KOPT-K1 (cell line): ENCODE measurements around the gene PGGHG.
A peak's percentile ranks its signal among the peaks of the same experiment; 100 is the strongest.
"Not testable (repeated sequence)": the region's sequence is repeated elsewhere in the genome, so short reads cannot be mapped to it uniquely, and the experiment has no call there.

Experiments used
- H3K27ac ChIP-seq: fragments of 200-600 bp; sonication (generic); 2 replicates; pipeline ENCODE4 v1.5.1; 2016; ENCODE audit warnings: antibody characterized with exemption, mild to moderate bottlenecking, low read depth, low read length; ENCODE audit not compliant: poor library complexity, severe bottlenecking
- H3K36me3 ChIP-seq: fragments of 200-600 bp; sonication (generic); 2 replicates; pipeline ENCODE4 v1.5.1; 2017; ENCODE audit warnings: antibody characterized with exemption, mild to moderate bottlenecking, low read length, moderate library complexity; ENCODE audit not compliant: insufficient read depth
- H3K9me3 ChIP-seq: fragments of 200-600 bp; sonication (generic); 2 replicates; pipeline ENCODE4 v1.5.1; 2017; ENCODE audit warnings: antibody characterized with exemption, low read length, mild to moderate bottlenecking; ENCODE audit not compliant: insufficient read depth, poor library complexity, severe bottlenecking

Gene PGGHG

DNA sequence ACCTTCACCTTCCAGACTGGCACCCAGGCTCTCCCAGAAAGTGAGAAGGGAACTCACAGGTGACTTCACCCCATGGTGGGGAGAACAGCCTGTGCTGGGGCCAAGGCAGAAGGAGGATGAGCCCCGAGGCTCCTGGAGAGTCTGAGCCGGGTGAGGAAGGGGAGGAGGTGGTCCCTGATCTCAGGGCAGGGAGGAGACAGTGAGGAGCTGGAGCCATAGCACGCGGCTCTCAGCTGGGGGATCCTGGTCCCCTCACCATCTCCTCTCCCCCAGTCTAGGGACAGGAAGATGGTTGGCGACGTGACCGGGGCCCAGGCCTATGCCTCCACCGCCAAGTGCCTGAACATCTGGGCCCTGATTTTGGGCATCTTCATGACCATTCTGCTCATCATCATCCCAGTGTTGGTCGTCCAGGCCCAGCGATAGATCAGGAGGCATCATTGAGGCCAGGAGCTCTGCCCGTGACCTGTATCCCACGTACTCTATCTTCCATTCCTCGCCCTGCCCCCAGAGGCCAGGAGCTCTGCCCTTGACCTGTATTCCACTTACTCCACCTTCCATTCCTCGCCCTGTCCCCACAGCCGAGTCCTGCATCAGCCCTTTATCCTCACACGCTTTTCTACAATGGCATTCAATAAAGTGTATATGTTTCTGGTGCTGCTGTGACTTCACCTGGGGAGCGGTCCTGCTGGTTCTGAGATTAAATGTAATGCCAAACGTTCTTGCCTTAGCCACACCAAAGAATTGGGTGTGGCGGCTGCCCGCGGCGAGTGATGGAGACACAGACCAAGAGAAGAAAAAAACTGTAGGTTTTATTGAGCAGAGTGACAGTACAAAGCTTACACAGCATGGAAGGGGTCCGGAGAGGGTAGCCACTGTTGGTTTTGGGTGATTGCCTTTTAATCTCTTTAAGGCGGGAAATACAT is 20.1 kb downstream of the PGGHG start:
- H3K27ac ChIP-seq, result peak overlapping the region; percentile 30
- H3K9me3 ChIP-seq, H3K36me3 ChIP-seq: not testable (repeated sequence)

DNA sequence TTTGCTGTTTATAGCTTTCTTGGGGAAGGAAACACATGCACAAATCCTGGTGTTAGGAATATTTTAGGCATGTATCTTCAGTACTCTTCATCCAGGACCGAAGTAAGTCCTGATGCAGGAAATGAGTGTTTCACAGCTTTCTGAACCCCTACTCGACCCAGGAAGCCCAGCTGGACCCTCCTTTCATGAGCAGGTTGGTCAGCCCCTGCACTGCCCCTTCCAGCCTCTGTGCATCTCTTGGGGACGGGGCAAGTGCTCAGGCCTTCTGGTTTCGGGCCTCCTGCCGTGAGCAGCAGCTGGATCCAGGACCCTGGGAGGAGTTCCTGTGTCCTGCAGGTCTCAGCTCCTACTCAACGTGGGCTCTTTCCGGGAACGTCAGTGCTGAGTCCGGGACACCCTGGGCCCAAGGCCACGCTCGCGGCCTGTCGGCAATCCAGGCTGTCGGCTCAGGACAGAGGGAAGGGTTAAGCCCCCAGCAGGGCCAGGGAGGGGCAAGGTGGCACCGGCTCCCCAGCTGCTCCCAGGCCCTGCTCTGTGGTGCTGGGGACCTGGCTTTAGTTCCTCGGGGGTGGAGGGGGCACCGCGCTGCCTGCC is 21.1 kb downstream of the PGGHG start:
- not testable (repeated sequence) for H3K9me3 ChIP-seq, H3K36me3 ChIP-seq
- peak overlapping the region; percentile 37 for H3K27ac ChIP-seq

DNA sequence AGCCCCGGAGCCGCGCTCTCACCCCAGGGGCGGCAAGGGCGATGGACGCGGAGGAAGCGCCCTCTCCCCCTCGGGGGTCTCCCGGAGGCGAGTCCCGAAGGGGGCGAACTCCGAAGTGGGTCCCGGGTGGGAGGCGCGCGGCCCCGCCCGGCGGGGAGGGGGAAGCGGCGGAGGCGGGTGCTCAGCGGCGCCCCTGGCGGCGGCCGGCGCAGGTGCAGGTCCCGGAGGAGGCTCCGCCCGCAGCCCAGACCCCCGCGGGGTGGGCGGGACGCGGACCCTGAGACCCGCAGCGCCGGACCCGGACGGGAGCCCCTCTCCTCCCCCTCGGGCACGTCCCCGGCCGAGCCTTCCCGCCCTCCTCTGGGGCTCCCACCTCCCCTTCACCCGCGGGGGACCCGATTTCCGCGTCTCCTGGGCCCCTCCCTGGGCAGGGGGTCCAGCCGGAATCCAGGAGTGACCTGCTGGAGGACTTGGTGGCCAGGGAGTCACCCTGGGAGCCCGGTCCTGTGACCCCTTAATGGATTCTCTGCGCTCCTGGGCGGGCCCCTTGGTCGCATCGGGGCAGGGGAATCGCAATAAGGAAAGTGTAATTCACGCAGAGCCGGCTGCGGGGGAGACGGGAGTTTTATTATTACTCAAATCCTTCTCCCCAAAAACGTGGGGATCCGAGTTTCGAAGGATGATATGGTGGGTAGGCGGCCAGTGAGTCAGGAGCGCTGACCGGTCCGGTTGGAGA is 22.3 kb downstream of the PGGHG start:
- peak overlapping the region; percentile 99 for H3K27ac ChIP-seq
- H3K36me3 ChIP-seq, result peaks cover 11% of the 10 kb centered on the region; the same call in 1 of the 2 replicates
- not testable (repeated sequence) for H3K9me3 ChIP-seq

DNA sequence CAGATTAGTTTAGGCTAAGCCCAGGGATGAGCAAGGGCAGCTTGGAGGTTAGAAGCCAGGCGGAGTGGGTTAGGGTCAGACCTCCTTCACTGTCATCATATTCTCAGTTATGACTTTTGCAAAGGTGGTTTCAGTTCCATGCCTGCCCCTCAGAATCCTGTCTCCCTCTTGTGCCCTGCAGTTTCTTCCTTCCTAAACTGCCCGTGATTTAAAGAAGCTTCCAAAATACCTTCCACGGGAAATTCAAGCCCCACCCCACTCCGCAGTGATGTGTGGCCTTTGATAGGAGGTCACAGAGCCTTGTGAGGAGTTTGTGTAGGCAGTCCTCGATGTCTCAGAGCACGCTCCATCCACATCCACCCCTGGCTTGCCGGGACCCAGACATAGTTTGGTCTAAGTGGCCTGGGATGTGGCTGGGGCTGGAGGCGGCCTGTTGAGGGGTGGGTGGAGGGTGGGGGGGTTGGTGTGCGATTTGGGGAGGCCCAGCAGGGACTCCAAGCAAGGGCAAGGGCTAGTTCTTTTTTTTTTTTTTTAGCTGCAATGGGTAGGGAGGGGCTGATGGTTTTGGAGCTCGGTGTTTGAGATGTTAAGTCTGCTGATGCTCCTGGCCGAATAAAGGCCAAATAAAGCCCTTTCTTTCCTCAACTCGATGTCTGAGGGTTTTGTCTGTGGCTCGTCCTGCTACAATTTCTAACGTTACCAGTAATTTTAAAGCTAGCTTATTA is 23.3 kb downstream of the PGGHG start:
- Histone ChIP-seq H3K27ac (peak overlapping the region; percentile 99), H3K36me3 (peaks cover 16% of the 10 kb centered on the region), H3K9me3 (no peaks in the 10 kb centered on the region)

DNA sequence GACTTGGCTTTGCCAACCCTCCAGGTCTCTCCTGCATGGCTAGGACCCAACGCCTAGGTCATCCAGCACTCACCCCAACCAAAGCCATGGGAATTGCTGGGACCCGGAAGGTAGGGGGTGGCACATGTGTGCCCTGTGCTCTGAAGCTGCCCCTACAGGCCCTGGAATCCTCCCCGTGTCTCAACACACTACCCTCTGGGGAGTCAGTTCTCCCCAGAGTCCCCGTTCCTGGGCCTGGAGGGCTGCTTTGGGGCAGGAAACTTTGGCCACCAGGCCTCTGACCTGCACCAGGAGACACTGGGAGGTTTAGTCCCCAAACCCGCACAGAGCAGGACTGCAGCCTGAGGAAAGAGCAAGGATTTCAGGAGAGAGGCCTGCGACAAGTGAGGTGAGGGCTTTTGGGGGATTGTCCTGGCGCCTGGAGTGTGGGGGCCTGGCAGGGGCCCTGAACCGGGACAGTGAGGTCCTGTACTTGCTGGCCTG is 24.4 kb downstream of the PGGHG start:
- Histone ChIP-seq H3K36me3 (peaks cover 16% of the 10 kb centered on the region), H3K9me3 (no peaks in the 10 kb centered on the region), H3K27ac (peak overlapping the region; percentile 99)

DNA sequence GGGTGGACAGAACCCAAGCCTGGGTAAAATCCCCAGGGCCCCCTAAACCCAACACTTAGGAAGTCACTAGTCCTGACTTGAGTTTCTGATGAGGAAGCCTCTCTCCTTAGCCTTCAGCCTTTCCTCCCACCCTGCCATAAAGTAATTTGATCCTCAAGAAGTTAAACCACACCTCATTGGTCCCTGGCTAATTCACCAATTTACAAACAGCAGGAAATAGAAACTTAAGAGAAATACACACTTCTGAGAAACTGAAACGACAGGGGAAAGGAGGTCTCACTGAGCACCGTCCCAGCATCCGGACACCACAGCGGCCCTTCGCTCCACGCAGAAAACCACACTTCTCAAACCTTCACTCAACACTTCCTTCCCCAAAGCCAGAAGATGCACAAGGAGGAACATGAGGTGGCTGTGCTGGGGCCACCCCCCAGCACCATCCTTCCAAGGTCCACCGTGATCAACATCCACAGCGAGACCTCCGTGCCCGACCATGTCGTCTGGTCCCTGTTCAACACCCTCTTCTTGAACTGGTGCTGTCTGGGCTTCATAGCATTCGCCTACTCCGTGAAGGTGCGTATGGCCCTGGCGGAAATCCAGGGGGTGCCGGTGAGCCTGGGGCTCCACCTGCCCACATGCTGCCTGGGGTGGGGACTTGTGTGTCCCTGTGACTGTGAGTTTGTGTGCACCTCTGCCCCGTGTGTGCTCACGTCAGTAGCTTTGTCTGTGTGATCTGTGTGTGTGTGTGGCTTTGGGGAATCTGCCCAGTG is 25.0 kb downstream of the PGGHG start, which contains the start of gene IFITM1:
IFITM1 (plus strand) TSS at position 254 of the 767 bp plus-strand sequence; CDS start at position 385, 131 bp downstream.
- no peaks in the 10 kb centered on the region for H3K9me3 ChIP-seq
- H3K36me3 ChIP-seq, result peaks cover 16% of the 10 kb centered on the region
- peak within 1 kb of the TSS; percentile 99 for H3K27ac ChIP-seq

DNA sequence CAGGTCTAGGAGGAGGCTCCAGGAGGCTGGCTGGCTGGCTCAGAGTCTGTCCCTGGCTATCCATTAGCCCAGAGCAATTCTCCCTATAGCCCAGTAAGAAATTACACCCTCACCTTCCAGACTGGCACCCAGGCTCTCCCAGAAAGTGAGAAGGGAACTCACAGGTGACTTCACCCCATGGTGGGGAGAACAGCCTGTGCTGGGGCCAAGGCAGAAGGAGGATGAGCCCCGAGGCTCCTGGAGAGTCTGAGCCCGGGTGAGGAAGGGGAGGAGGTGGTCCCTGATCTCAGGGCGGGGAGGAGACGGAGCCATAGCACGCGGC is 25.6 kb downstream of the PGGHG start:
- not testable (repeated sequence) for H3K9me3 ChIP-seq
- Histone ChIP-seq H3K36me3 (peaks cover 16% of the 10 kb centered on the region), H3K27ac (peak overlapping the region; percentile 99)

DNA sequence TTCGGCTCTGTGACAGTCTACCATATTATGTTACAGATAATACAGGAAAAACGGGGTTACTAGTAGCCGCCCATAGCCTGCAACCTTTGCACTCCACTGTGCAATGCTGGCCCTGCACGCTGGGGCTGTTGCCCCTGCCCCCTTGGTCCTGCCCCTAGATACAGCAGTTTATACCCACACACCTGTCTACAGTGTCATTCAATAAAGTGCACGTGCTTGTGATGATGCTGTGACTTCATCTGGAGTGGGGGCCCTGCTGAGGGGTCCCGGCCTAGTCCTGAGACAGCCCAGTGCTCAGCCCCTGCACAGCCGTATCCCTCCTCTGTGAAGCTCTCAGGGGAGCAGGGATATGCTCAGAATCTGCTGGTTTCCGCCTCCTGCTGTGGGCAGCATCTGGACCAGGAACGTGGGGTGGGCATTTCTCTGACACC is 26.1 kb downstream of the PGGHG start:
- Histone ChIP-seq H3K27ac (peak overlapping the region; percentile 99), H3K9me3 (no peaks in the 10 kb centered on the region), H3K36me3 (peaks cover 16% of the 10 kb centered on the region)

DNA sequence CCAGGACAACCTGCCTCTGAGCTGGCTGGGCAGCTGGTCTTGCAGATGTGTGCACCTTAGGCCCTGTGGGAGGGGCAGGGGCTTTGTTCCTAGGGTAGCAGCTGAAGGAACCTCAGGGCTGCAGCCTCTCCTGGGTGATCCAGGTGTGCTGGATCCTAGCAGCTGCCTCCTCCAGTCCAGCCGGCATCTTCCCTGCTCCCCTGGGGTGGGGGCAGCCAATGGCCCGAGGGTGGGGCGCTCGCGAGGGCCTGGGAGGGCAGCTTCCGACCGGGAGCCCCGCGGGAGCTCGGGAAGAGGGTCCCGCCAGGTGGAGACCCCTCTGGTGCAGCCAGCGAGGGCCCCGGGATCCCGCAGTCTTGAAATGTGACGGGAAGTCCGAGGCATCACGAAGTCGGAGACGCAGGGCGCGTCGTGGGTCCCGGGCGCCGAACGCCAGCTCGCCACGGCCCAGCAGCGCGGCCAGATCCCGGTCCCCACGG is 26.6 kb downstream of the PGGHG start:
- peak overlapping the region; percentile 99 for H3K27ac ChIP-seq
- peaks cover 16% of the 10 kb centered on the region for H3K36me3 ChIP-seq

DNA sequence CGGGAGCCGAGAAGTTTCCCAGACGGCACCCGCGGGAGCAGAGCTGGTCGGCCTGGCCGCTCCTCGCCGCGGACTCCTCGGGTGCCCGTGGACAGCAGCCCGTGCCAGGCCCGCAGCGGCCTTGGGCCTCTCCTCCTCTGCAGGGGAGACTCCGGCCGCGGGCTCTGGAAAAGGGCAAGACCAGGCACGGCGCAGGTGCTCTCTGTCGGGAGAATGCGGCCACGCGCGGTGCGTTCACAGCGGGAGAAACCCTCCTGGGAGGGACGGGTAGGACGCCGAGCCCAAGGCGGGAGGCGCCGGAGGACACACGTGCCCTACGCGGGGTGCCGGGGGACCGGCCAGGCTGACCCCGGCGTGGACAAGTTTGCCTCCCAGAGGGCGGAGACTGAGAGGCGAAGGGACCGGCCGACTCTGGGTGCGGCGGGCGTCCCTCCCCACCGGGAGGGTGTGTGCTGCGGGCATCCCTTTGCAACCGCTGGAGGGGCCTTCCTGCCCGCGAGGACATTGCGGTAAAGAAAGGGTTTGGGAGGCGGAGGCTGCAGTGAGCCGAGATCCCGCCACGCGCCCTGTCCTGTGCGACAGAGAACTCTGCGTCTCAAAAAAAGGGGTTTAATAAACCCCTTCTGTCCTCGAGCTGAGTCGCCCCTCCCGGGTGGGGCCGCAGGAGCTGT is 27.2 kb downstream of the PGGHG start:
- no peaks in the 10 kb centered on the region for H3K9me3 ChIP-seq
- peaks cover 16% of the 10 kb centered on the region for H3K36me3 ChIP-seq
- H3K27ac ChIP-seq, result peak overlapping the region; percentile 99

More for the DNA sequence above, 26.6 kb downstream of the PGGHG start:
- H3K9me3 ChIP-seq, result no peaks in the 10 kb centered on the region

DNA sequence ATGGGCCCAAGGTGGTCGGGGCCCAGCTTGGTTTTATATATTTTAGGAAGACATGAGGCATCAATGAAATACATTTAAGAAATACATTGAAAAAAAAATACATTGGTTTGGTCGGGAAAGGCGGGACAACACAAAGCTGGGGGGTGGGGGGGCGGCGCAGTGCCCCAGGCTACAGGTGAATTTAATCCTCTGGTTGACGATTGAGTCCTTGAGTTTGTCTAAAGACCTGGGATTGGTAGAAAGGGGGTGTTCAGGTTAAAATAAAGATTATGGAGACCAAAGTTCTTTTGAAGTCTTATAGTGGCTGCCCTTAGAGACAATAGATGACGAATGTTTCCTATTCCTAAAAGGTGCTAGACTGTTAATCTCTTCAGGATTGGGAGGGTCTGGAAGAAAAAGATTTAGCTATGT is 28.0 kb downstream of the PGGHG start:
- Histone ChIP-seq H3K27ac (peak overlapping the region; percentile 99), H3K9me3 (no peaks in the 10 kb centered on the region), H3K36me3 (peaks cover 16% of the 10 kb centered on the region)

DNA sequence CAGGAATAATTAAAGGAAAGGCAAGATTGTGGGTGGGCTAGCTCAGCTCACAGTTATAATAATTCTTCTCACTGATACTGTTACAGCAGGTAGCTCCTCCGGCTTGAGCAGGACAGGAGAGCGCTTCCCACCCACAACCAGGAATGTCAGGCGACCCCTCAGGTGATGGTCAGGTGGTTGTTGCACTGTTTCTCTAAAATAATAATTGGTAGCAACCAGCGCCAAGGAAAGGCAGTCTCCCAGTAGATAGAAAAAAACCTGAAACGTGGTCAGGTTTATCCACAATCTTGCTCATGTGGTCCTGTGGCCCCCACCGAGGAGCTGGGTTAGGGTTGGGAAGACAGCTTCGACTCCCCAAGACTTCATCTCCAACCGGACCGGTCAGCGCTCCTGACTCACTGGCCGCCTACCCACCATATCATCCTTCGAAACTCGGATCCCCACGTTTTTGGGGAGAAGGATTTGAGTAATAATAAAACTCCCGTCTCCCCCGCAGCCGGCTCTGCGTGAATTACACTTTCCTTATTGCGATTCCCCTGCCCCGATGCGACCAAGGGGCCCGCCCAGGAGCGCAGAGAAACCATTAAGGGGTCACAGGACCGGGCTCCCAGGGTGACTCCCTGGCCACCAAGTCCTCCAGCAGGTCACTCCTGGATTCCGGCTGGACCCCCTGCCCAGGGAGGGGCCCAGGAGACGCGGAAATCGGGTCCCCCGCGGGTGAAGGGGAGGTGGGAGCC is 28.9 kb downstream of the PGGHG start:
- not testable (repeated sequence) for H3K9me3 ChIP-seq
- Histone ChIP-seq H3K27ac (peak overlapping the region; percentile 99), H3K36me3 (peaks cover 16% of the 10 kb centered on the region)
